A549 (cell line): Measurements from ENCODE around the gene TBC1D10B. TPM values are rescaled to one million over a fixed set of nuclear protein-coding genes. Genes with fewer than 3 reads are reported as not detected.

Source experiments
- ATOH8 ChIP-seq: fragments of 250-450 bp; sonication (Bioruptor Pico); IDR thresholded peaks from 2 replicates; pipeline ENCODE4 v1.5.0; 2020; ENCODE audit warnings: low read depth, mild to moderate bottlenecking, moderate library complexity
- BCL3 ChIP-seq: fragments of >200 bp; sonication (Bioruptor Twin); formaldehyde crosslinking; IDR thresholded peaks from 3 replicates; pipeline ENCODE4 v1.6.1; 2016
- BHLHE40 ChIP-seq: IDR thresholded peaks from 2 replicates; pipeline ENCODE4 v1.6.1; 2012; ENCODE audit warnings: low read depth, low read length, inconsistent platforms
- CBX2 ChIP-seq: fragments of 200-600 bp; sonication (generic); IDR thresholded peaks from 2 replicates; pipeline ENCODE4 v1.6.1; 2016; ENCODE audit warnings: low read depth, mild to moderate bottlenecking, borderline replicate concordance
- CBX8 ChIP-seq: fragments of 200-600 bp; sonication (generic); IDR thresholded peaks from 2 replicates; pipeline ENCODE4 v1.6.1; 2016
- CHD4 ChIP-seq: fragments of 200-600 bp; sonication (generic); IDR thresholded peaks from 2 replicates; pipeline ENCODE4 v1.6.1; 2016; ENCODE audit warnings: antibody characterized with exemption, mild to moderate bottlenecking, borderline replicate concordance
- CTCF ChIP-seq: fragments of >200 bp; sonication (Bioruptor Twin); formaldehyde crosslinking; IDR thresholded peaks from 3 replicates; pipeline ENCODE4 v1.5.1; 2016
- E2F6 ChIP-seq: IDR thresholded peaks from 2 replicates; pipeline ENCODE4 v1.6.1; 2012; ENCODE audit warnings: low read depth, borderline replicate concordance
- EHF ChIP-seq: fragments of 250-450 bp; sonication (Bioruptor Pico); IDR thresholded peaks from 2 replicates; pipeline ENCODE4 v1.5.0; 2020; ENCODE audit warnings: mild to moderate bottlenecking
- EP300 ChIP-seq, 2 experiments: fragments of >200 bp; sonication (Bioruptor Twin); formaldehyde crosslinking; IDR thresholded peaks; 2 replicates in 1 of 2; 3 replicates in 1 of 2; pipeline ENCODE4 v1.6.1; 2016 to 2017
- FOSB ChIP-seq: fragments of 250-450 bp; sonication (Bioruptor Pico); IDR thresholded peaks from 2 replicates; pipeline ENCODE4 v1.5.0; 2020; ENCODE audit warnings: mild to moderate bottlenecking, moderate library complexity
- FOSL2 ChIP-seq, 2 experiments: fragments of 450-650 bp in 1 of 2; fragments of >200 bp in 1 of 2; sonication (Bioruptor Twin) in 1 of 2; formaldehyde crosslinking; IDR thresholded peaks; 2 replicates each; pipeline versions ENCODE4 v1.5.0 to v1.6.1; 2016 to 2020; ENCODE audit warnings: mild to moderate bottlenecking in 1 of 2, moderate library complexity in 1 of 2
- HDAC2 ChIP-seq: fragments of 200-600 bp; sonication (generic); IDR thresholded peaks from 2 replicates; pipeline ENCODE4 v1.6.1; 2016
- HES2 ChIP-seq: fragments of >200 bp; sonication (Bioruptor Twin); formaldehyde crosslinking; IDR thresholded peaks from 2 replicates; pipeline ENCODE4 v1.6.1; 2016
- HEYL ChIP-seq: fragments of 250-450 bp; sonication (Bioruptor Pico); IDR thresholded peaks from 2 replicates; pipeline ENCODE4 v1.8.0; 2021; ENCODE audit warnings: mild to moderate bottlenecking, moderate library complexity
- HMGXB4 ChIP-seq: fragments of 250-450 bp; sonication (Bioruptor Pico); IDR thresholded peaks from 2 replicates; pipeline ENCODE4 v1.5.0; 2021; ENCODE audit warnings: mild to moderate bottlenecking, moderate library complexity, borderline replicate concordance
- HOXB13 ChIP-seq: fragments of 250-450 bp; sonication (Bioruptor Pico); IDR thresholded peaks from 2 replicates; pipeline ENCODE4 v1.5.0; 2020; ENCODE audit warnings: low read depth, mild to moderate bottlenecking, moderate library complexity
- HOXB5 ChIP-seq: fragments of 250-450 bp; sonication (Bioruptor Pico); IDR thresholded peaks from 2 replicates; pipeline ENCODE4 v1.5.0; 2020; ENCODE audit warnings: mild to moderate bottlenecking, moderate library complexity
- JUN ChIP-seq, 2 experiments: fragments of >200 bp; sonication (Bioruptor Twin); formaldehyde crosslinking; IDR thresholded peaks; 2 replicates in 1 of 2; 3 replicates in 1 of 2; pipeline ENCODE4 v1.6.1; 2016 to 2017
- JUNB ChIP-seq: fragments of >200 bp; sonication (Bioruptor Twin); formaldehyde crosslinking; IDR thresholded peaks from 2 replicates; pipeline ENCODE4 v1.6.1; 2016
- KDM1A ChIP-seq: fragments of 200-600 bp; sonication (generic); IDR thresholded peaks from 2 replicates; pipeline ENCODE4 v1.6.1; 2016; ENCODE audit warnings: low read depth, mild to moderate bottlenecking
- KDM5A ChIP-seq: fragments of 200-600 bp; sonication (generic); IDR thresholded peaks from 2 replicates; pipeline ENCODE4 v1.6.1; 2016; ENCODE audit warnings: antibody characterized with exemption, mild to moderate bottlenecking
- MAFK ChIP-seq: fragments of 450-650 bp; IDR thresholded peaks from 2 replicates; pipeline ENCODE4 v1.6.1; 2014; ENCODE audit not compliant: partially characterized antibody
- MAX ChIP-seq: IDR thresholded peaks from 2 replicates; pipeline ENCODE4 v1.6.1; 2012
- NFE2L2 ChIP-seq: fragments of 150-350 bp; conservative IDR thresholded peaks from 2 replicates; pipeline ENCODE4 v1.6.1; 2014; ENCODE audit warnings: low read length
- NR3C1 ChIP-seq: fragments of >200 bp; sonication (Bioruptor Twin); formaldehyde crosslinking; IDR thresholded peaks from 3 replicates; pipeline ENCODE4 v1.6.1; 2017
- PBX3 ChIP-seq: IDR thresholded peaks from 2 replicates; pipeline ENCODE4 v1.6.1; 2012
- RAD21 ChIP-seq, 2 experiments: fragments of >200 bp in 1 of 2; sonication (Bioruptor Twin) in 1 of 2; formaldehyde crosslinking in 1 of 2; IDR thresholded peaks in 1 of 2; conservative IDR thresholded peaks in 1 of 2; 2 replicates in 1 of 2; 3 replicates in 1 of 2; pipeline ENCODE4 v1.6.1; 2012 to 2018; ENCODE audit warnings: inconsistent platforms in 1 of 2
- RARB ChIP-seq: fragments of 250-450 bp; sonication (Bioruptor Pico); IDR thresholded peaks from 2 replicates; pipeline ENCODE4 v1.8.0; 2021; ENCODE audit warnings: mild to moderate bottlenecking, moderate library complexity
- RCOR1 ChIP-seq: fragments of 150-350 bp; IDR thresholded peaks from 2 replicates; pipeline ENCODE4 v1.6.1; 2014; ENCODE audit warnings: antibody characterized with exemption, low read length, low read depth
- RNF2 ChIP-seq: fragments of 200-600 bp; sonication (generic); IDR thresholded peaks from 2 replicates; pipeline ENCODE4 v1.6.1; 2016; ENCODE audit warnings: low read depth, mild to moderate bottlenecking, antibody characterized with exemption, moderate library complexity, borderline replicate concordance
- SMC3 ChIP-seq: fragments of >200 bp; sonication (Bioruptor Twin); formaldehyde crosslinking; IDR thresholded peaks from 3 replicates; pipeline ENCODE4 v1.6.1; 2018; ENCODE audit warnings: inconsistent platforms
- SREBF2 ChIP-seq: fragments of 450-650 bp; IDR thresholded peaks from 2 replicates; pipeline ENCODE4 v1.6.1; 2014; ENCODE audit warnings: mild to moderate bottlenecking, moderate library complexity
- TFCP2L1 ChIP-seq: fragments of 250-450 bp; sonication (Bioruptor Pico); IDR thresholded peaks from 2 replicates; pipeline ENCODE4 v1.5.0; 2021; ENCODE audit warnings: mild to moderate bottlenecking
- ZC3H11A ChIP-seq: fragments of 450-650 bp; IDR thresholded peaks from 2 replicates; pipeline ENCODE4 v1.6.1; 2014; ENCODE audit warnings: antibody characterized with exemption, mild to moderate bottlenecking
- polyA plus RNA-seq, 4 experiments: library from polyadenylated mRNA; depleted of rRNA in 3 of 4; stranded (reverse); fragments of >200 nt; fragmentation: RNase III in 1 of 4; extraction: RNeasy Plus Mini Kit Qiagen cat#74134 plus additional on column Dnase treatment in 1 of 4; gene quantifications; 2 replicates in 3 of 4; 3 replicates in 1 of 4; pipeline ENCODE4 v1.2.3, GENCODE V29; 2011 to 2017

Gene TBC1D10B
- polyA plus RNA-seq, 2 of the 4 experiments (the other 2 are of a cell fraction): 10.9 to 23.2 TPM

GRCh38 chr16:30355144-30355953 is 14.9 kb downstream of the TBC1D10B start, which contains the start of gene CD2BP2 (continued):
- TF ChIP-seq CHD4: no peak; the same call in 1 of the 2 replicates
- TF ChIP-seq EP300 (IDR thresholded peaks at IDR 0.05): no peak; a peak in 1 of 5 replicates
- TF ChIP-seq HOXB13 (CRISPR knock-in tag): no peak; the same call in 1 of the 2 replicates
- TF ChIP-seq RAD21 (conservative IDR thresholded peaks at IDR 0.05 in 1 of 2, IDR thresholded peaks at IDR 0.05 in 1 of 2): 0 out of 5 replicates have a peak, but pooled peaks of 1 of the 2 experiments have one; percentile 20
- peak; percentile 95 for TF ChIP-seq MAX
- TF ChIP-seq KDM5A: no peak
- no peak for TF ChIP-seq NFE2L2
- TF ChIP-seq CBX2: no peak
- TF ChIP-seq E2F6: peak; percentile 96
- TF ChIP-seq RCOR1: no peak
- no peak for TF ChIP-seq HES2
- no peak for TF ChIP-seq JUNB
- TF ChIP-seq BCL3: peak; percentile 72; the same call in 2 of the 3 replicates
- no peak for TF ChIP-seq RNF2
- TF ChIP-seq KDM1A: 0 out of 2 replicates have a peak, but pooled peaks have one; percentile 44
- no peak for TF ChIP-seq CTCF
- no peak for TF ChIP-seq FOSL2 (IDR thresholded peaks at IDR 0.05)
- TF ChIP-seq FOSL2 (CRISPR knock-in tag; IDR thresholded peaks at IDR 0.05): peak; percentile 66
- peak; percentile 84 to 97 for TF ChIP-seq JUN (IDR thresholded peaks at IDR 0.05)
- no peak for TF ChIP-seq HDAC2
- 0 out of 2 replicates have a peak, but pooled peaks have one; percentile 25 for TF ChIP-seq HOXB5 (CRISPR knock-in tag)
- no peak for TF ChIP-seq ZC3H11A
- peak; percentile 81 for TF ChIP-seq BHLHE40
- no peak for TF ChIP-seq ATOH8 (CRISPR knock-in tag)
- TF ChIP-seq TFCP2L1 (CRISPR knock-in tag): no peak
- no peak for TF ChIP-seq SMC3
- TF ChIP-seq PBX3: peak; percentile 50; the same call in 1 of the 2 replicates
- no peak for TF ChIP-seq SREBF2
- TF ChIP-seq NR3C1: no peak
- TF ChIP-seq HEYL (CRISPR knock-in tag): no peak
- TF ChIP-seq MAFK: no peak
- TF ChIP-seq RARB (CRISPR knock-in tag): 0 out of 2 replicates have a peak, but pooled peaks have one; percentile 46
- TF ChIP-seq FOSB (CRISPR knock-in tag): no peak
- no peak; the same call in 1 of the 2 replicates for TF ChIP-seq EHF (CRISPR knock-in tag)
- no peak for TF ChIP-seq HMGXB4 (CRISPR knock-in tag)
- no peak for TF ChIP-seq CBX8
